Activated effector memory CD4-positive, alpha-beta T cell treated with Interleukin-2 at 50 U/mL for 16 hours (primary cell): ENCODE measurements around the gene CDH22.

Experiments used
- DNase-seq: peaks from one replicate; pipeline ENCODE4 v3.0.0-alpha.2; 2020

The CDH22 gene

GRCh38 chr20:46308258-46309157 lies at the start of gene CDH22:
CDH22 (minus strand) TSS chr20:46308498; CDS start chr20:46251294, 57,204 bp downstream.
- DNase-seq, result peak; percentile 3

GRCh38 chr20:46357030-46357514 lies 48.8 kb upstream of the CDH22 start:
- DNase-seq, result no peak

GRCh38 chr20:46356195-46357029 lies 48.1 kb upstream of the CDH22 start:
- DNase-seq, result no peak

GRCh38 chr20:46355778-46356177 lies 47.5 kb upstream of the CDH22 start:
- DNase-seq, result no peak

- no peak for DNase-seq
These were observed 46.8 kb upstream of the CDH22 start for GRCh38 chr20:46354920-46355654.

GRCh38 chr20:46354207-46354555 lies 45.9 kb upstream of the CDH22 start:
- DNase-seq, result no peak

- no peak for DNase-seq
These were observed 45.4 kb upstream of the CDH22 start for GRCh38 chr20:46353500-46354206.

GRCh38 chr20:46352370-46352938 lies 44.2 kb upstream of the CDH22 start:
- DNase-seq, result no peak

GRCh38 chr20:46351357-46352058 lies 43.2 kb upstream of the CDH22 start:
- no peak for DNase-seq

GRCh38 chr20:46350986-46351267 lies 42.6 kb upstream of the CDH22 start:
- no peak for DNase-seq

GRCh38 chr20:46350201-46350985 lies 42.1 kb upstream of the CDH22 start:
- no peak for DNase-seq

- DNase-seq, result no peak
These were observed 41.4 kb upstream of the CDH22 start for GRCh38 chr20:46349742-46350056.

GRCh38 chr20:46349035-46349741 lies 40.9 kb upstream of the CDH22 start:
- DNase-seq, result peak; percentile 20

- no peak for DNase-seq
These were observed 39.8 kb upstream of the CDH22 start for GRCh38 chr20:46347841-46348803.

GRCh38 chr20:46346770-46347169 lies 38.5 kb upstream of the CDH22 start:
- no peak for DNase-seq

GRCh38 chr20:46344488-46345162 lies 36.3 kb upstream of the CDH22 start:
- DNase-seq, result no peak

- no peak for DNase-seq
These were observed 35.7 kb upstream of the CDH22 start for GRCh38 chr20:46343975-46344357.

- no peak for DNase-seq
These were observed 35.2 kb upstream of the CDH22 start for GRCh38 chr20:46343348-46343974.
